SK-N-SH treated with all-trans-retinoic acid at 6 μM for 48 hours (cell line): ENCODE data around the gene ACTBL2.
"Not testable (repeated sequence)": the region's sequence is repeated elsewhere in the genome, so short reads cannot be mapped to it uniquely, and the experiment has no call there.

Experiments
- ATAC-seq: fragments of 200-7000 bp; cut with Tn5 transposase; 3 replicates; pipeline ENCODE4 v1.9.1; 2020; ENCODE audit warnings: mild to moderate bottlenecking, moderate library complexity
- ARNTL ChIP-seq: fragments of 450-650 bp; formaldehyde crosslinking; IDR thresholded peaks from 2 replicates; pipeline ENCODE4 v1.5.0; 2020; ENCODE audit warnings: low read depth, mild to moderate bottlenecking, moderate library complexity, borderline replicate concordance
- BACH2 ChIP-seq: fragments of 250-450 bp; sonication (Bioruptor Pico); IDR thresholded peaks from 2 replicates; pipeline ENCODE4 v1.9.0; 2021; ENCODE audit warnings: mild to moderate bottlenecking, borderline replicate concordance
- CSDC2 ChIP-seq: fragments of 250-450 bp; sonication (Bioruptor Pico); IDR thresholded peaks from 2 replicates; pipeline ENCODE4 v1.5.0; 2020; ENCODE audit warnings: mild to moderate bottlenecking, moderate library complexity
- ESRRG ChIP-seq: fragments of 250-450 bp; sonication (Bioruptor Pico); IDR thresholded peaks from 2 replicates; pipeline ENCODE4 v1.6.1; 2021; ENCODE audit warnings: mild to moderate bottlenecking
- GLIS3 ChIP-seq: fragments of 250-450 bp; sonication (Bioruptor Pico); IDR thresholded peaks from 2 replicates; pipeline ENCODE4 v1.5.0; 2020; ENCODE audit warnings: mild to moderate bottlenecking, moderate library complexity
- POU6F1 ChIP-seq: fragments of 250-450 bp; sonication (Bioruptor Pico); IDR thresholded peaks from 2 replicates; pipeline ENCODE4 v1.8.0; 2021; ENCODE audit warnings: low read depth, mild to moderate bottlenecking, moderate library complexity, borderline replicate concordance
- PPARA ChIP-seq: fragments of 250-450 bp; sonication (Bioruptor Pico); IDR thresholded peaks from 2 replicates; pipeline ENCODE4 v1.5.0; 2020; ENCODE audit warnings: mild to moderate bottlenecking, borderline replicate concordance
- RARB ChIP-seq: fragments of 250-450 bp; sonication (Bioruptor Pico); IDR thresholded peaks from 2 replicates; pipeline ENCODE4 v1.8.0; 2021; ENCODE audit warnings: mild to moderate bottlenecking, moderate library complexity
- SNAI2 ChIP-seq: fragments of 250-450 bp; sonication (Bioruptor Pico); IDR thresholded peaks from 2 replicates; pipeline ENCODE4 v1.5.0; 2020; ENCODE audit warnings: mild to moderate bottlenecking, moderate library complexity
- TCF4 ChIP-seq: fragments of 250-450 bp; sonication (Bioruptor Pico); IDR thresholded peaks from 2 replicates; pipeline ENCODE4 v1.8.0; 2021; ENCODE audit warnings: mild to moderate bottlenecking, moderate library complexity, borderline replicate concordance
- ZC3H10 ChIP-seq: fragments of 250-450 bp; sonication (Bioruptor Pico); IDR thresholded peaks from 2 replicates; pipeline ENCODE4 v1.5.1; 2021; ENCODE audit warnings: mild to moderate bottlenecking, moderate library complexity
- ZFP3 ChIP-seq: fragments of 250-450 bp; sonication (Bioruptor Pico); IDR thresholded peaks from 2 replicates; pipeline ENCODE4 v1.5.0; 2020; ENCODE audit warnings: mild to moderate bottlenecking, moderate library complexity
- ZFP30 ChIP-seq: fragments of 450-650 bp; formaldehyde crosslinking; IDR thresholded peaks from 2 replicates; pipeline ENCODE4 v1.5.0; 2022; ENCODE audit warnings: mild to moderate bottlenecking, moderate library complexity
- ZNF70 ChIP-seq: fragments of 450-650 bp; formaldehyde crosslinking; IDR thresholded peaks from 2 replicates; pipeline ENCODE4 v1.5.0; 2020; ENCODE audit warnings: mild to moderate bottlenecking, moderate library complexity
- ZNF8 ChIP-seq: fragments of 450-650 bp; formaldehyde crosslinking; IDR thresholded peaks from 2 replicates; pipeline ENCODE4 v1.5.0; 2020; ENCODE audit warnings: mild to moderate bottlenecking, moderate library complexity
- TF ChIP-seq, protein P1 (sequence below): fragments of 250-450 bp; sonication (Bioruptor Pico); IDR thresholded peaks from 2 replicates; pipeline ENCODE4 v1.5.1; 2020; ENCODE audit warnings: low read depth, mild to moderate bottlenecking, moderate library complexity
- TF ChIP-seq, protein P2 (sequence below): fragments of 250-450 bp; sonication (Bioruptor Pico); IDR thresholded peaks from 2 replicates; pipeline ENCODE4 v1.8.0; 2020; ENCODE audit warnings: mild to moderate bottlenecking, moderate library complexity, borderline replicate concordance
- TF ChIP-seq, protein P3 (sequence below): fragments of 250-450 bp; sonication (Bioruptor Pico); IDR thresholded peaks from 2 replicates; pipeline ENCODE4 v1.5.1; 2021; ENCODE audit warnings: mild to moderate bottlenecking, moderate library complexity

Gene ACTBL2

GRCh38 chr5:57524348-57525060, 41.9 kb upstream of the ACTBL2 start:
- ATAC-seq = no peak
- TF ChIP-seq, protein P1, sequence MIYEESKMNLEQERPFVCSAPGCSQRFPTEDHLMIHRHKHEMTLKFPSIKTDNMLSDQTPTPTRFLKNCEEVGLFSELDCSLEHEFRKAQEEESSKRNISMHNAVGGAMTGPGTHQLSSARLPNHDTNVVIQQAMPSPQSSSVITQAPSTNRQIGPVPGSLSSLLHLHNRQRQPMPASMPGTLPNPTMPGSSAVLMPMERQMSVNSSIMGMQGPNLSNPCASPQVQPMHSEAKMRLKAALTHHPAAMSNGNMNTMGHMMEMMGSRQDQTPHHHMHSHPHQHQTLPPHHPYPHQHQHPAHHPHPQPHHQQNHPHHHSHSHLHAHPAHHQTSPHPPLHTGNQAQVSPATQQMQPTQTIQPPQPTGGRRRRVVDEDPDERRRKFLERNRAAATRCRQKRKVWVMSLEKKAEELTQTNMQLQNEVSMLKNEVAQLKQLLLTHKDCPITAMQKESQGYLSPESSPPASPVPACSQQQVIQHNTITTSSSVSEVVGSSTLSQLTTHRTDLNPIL = no peak
- TF ChIP-seq, protein P2, sequence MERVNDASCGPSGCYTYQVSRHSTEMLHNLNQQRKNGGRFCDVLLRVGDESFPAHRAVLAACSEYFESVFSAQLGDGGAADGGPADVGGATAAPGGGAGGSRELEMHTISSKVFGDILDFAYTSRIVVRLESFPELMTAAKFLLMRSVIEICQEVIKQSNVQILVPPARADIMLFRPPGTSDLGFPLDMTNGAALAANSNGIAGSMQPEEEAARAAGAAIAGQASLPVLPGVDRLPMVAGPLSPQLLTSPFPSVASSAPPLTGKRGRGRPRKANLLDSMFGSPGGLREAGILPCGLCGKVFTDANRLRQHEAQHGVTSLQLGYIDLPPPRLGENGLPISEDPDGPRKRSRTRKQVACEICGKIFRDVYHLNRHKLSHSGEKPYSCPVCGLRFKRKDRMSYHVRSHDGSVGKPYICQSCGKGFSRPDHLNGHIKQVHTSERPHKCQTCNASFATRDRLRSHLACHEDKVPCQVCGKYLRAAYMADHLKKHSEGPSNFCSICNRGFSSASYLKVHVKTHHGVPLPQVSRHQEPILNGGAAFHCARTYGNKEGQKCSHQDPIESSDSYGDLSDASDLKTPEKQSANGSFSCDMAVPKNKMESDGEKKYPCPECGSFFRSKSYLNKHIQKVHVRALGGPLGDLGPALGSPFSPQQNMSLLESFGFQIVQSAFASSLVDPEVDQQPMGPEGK (CRISPR knock-in tag) = no peak
- TF ChIP-seq ZFP30 (CRISPR knock-in tag) (no peak), ESRRG (CRISPR knock-in tag) (no peak), TCF4 (CRISPR knock-in tag) (no peak), POU6F1 (CRISPR knock-in tag) (no peak), PPARA (CRISPR knock-in tag) (no peak), SNAI2 (no peak)

DNA sequence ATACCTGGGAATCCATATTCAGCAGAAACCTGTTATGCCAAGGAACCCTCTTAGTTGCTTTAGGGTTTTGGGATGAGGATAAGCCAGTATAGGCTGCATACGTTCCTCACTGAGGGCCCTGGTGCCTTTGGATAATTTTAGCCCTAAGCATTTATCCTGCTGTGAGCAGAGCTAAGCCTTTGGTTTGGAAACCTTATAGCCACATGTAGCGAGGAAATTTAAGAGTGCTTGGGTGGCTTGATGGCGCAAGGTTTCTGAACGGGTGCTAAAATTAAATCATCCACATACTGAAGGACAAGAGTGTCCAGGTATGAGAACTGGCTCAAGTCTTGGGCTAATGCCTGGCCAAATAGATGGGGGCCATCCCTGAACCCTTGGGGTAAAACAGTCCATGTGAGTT, 39.9 kb upstream of the ACTBL2 start:
- not testable (repeated sequence) for ATAC-seq

DNA sequence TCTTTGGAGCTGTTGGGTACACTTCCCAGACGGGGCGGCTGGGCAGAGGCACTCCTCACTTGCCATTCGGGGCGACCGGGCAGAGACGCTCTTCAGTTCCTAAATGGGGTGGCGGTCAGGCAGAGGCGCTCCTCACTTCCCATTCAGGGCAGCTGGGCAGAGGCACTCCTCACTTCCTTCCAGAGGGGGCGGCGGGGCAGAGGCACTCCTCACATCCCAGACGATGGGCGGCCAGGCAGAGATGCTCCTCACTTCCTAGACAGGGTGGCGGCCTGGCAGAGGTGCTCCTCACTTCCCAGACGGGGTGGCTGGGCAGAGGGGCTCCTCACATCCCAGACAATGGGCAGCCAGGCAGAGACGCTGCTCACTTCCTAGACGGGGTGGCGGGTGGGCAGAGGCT, 35.8 kb upstream of the ACTBL2 start:
- not testable (repeated sequence) for ATAC-seq

DNA sequence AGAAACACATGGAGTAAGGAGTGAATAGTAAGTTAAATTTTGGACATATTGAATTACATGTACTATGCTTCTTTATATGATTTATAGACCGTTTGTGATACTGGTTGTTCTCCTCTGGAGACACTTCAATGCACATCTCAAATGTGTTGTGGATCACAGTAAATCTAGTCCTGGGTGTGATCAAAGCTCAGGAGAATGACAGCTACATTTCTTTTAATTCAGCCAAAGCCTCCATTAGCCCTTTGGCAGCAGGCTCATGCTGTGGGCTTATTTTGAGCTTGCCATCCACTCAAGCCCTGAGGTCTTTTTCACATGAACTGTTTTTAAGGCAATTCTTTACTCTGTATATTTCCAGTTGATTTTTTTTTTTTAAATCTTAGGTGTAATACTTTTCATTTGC, 34.6 kb upstream of the ACTBL2 start:
- TF ChIP-seq ZNF8 (no peak), ZC3H10 (no peak), RARB (CRISPR knock-in tag) (no peak)
- no peak for ATAC-seq

- no peak for ATAC-seq
- no peak for TF ChIP-seq ZNF8
- TF ChIP-seq ESRRG (CRISPR knock-in tag) = no peak
- TF ChIP-seq, protein P2 (CRISPR knock-in tag) = no peak
- no peak for TF ChIP-seq PPARA (CRISPR knock-in tag)
- no peak for TF ChIP-seq ARNTL (CRISPR knock-in tag)
- TF ChIP-seq RARB (CRISPR knock-in tag) = no peak
- TF ChIP-seq POU6F1 (CRISPR knock-in tag) = no peak
- no peak for TF ChIP-seq GLIS3 (CRISPR knock-in tag)
- TF ChIP-seq ZFP30 (CRISPR knock-in tag) = no peak
- TF ChIP-seq, protein P1 = no peak
- no peak for TF ChIP-seq SNAI2
- no peak for TF ChIP-seq ZNF70
- no peak for TF ChIP-seq ZC3H10
- TF ChIP-seq ZFP3 (CRISPR knock-in tag) = no peak
- TF ChIP-seq BACH2 = no peak
- no peak for TF ChIP-seq CSDC2 (CRISPR knock-in tag)
- TF ChIP-seq, protein P3, sequence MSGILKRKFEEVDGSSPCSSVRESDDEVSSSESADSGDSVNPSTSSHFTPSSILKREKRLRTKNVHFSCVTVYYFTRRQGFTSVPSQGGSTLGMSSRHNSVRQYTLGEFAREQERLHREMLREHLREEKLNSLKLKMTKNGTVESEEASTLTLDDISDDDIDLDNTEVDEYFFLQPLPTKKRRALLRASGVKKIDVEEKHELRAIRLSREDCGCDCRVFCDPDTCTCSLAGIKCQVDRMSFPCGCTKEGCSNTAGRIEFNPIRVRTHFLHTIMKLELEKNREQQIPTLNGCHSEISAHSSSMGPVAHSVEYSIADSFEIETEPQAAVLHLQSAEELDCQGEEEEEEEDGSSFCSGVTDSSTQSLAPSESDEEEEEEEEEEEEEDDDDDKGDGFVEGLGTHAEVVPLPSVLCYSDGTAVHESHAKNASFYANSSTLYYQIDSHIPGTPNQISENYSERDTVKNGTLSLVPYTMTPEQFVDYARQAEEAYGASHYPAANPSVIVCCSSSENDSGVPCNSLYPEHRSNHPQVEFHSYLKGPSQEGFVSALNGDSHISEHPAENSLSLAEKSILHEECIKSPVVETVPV (CRISPR knock-in tag) = no peak
Measured at GRCh38 chr5:57513785-57514184, 31.2 kb upstream of the ACTBL2 start.
